GM12892 (cell line): ENCODE data around the gene SHISA7.

Experiments
- DNase-seq: peaks from one replicate; pipeline ENCODE4 v3.0.0; 2011; ENCODE audit not compliant: insufficient read length
- FAIRE-seq: peaks from 2 replicates; lab custom pipeline; 2011; peaks lifted over from hg19 to GRCh38; lab: Jason Lieb, UNC
- POLR2A ChIP-seq: IDR thresholded peaks from 2 replicates; pipeline ENCODE4 v1.6.1; 2011; ENCODE audit warnings: low read depth, low read length, control low read depth
- POLR2AphosphoS5 ChIP-seq: IDR thresholded peaks from 2 replicates; pipeline ENCODE4 v1.6.1; 2011; ENCODE audit warnings: low read depth, low read length, control low read depth
- TAF1 ChIP-seq: IDR thresholded peaks from 2 replicates; pipeline ENCODE4 v1.6.1; 2011; ENCODE audit warnings: low read depth, mild to moderate bottlenecking, control low read depth, low read length, borderline replicate concordance

Gene SHISA7

GRCh38 chr19:55398200-55398925 is 44.7 kb downstream of the SHISA7 start:
- FAIRE-seq (peak; percentile 88), DNase-seq (no peak)
- TF ChIP-seq TAF1 (no peak), POLR2A (no peak), POLR2AphosphoS5 (no peak)

- no peak for FAIRE-seq
- no peak for DNase-seq
- TF ChIP-seq TAF1 (no peak), POLR2AphosphoS5 (no peak), POLR2A (no peak)
Measured at GRCh38 chr19:55392820-55393761, 50.0 kb downstream of the SHISA7 start.

- DNase-seq (no peak), FAIRE-seq (no peak)
- no peak for TF ChIP-seq POLR2AphosphoS5
- 0 out of 2 replicates have a peak, but pooled peaks have one; percentile 1 for TF ChIP-seq POLR2A
Measured at GRCh38 chr19:55391702-55392615, 51.1 kb downstream of the SHISA7 start.

GRCh38 chr19:55391191-55391670 is 51.9 kb downstream of the SHISA7 start:
- no peak for TF ChIP-seq TAF1
- TF ChIP-seq POLR2AphosphoS5: peak; percentile 71
- TF ChIP-seq POLR2A: 0 out of 2 replicates have a peak, but pooled peaks have one; percentile 24
- DNase-seq (no peak), FAIRE-seq (no peak)

- no peak; the same call in 1 of the 2 replicates for TF ChIP-seq POLR2AphosphoS5
- peak; percentile 53 for TF ChIP-seq POLR2A
- no peak for FAIRE-seq
Measured at GRCh38 chr19:55390461-55390880, 52.6 kb downstream of the SHISA7 start.

GRCh38 chr19:55389386-55390317 is 53.4 kb downstream of the SHISA7 start:
- no peak for FAIRE-seq
- no peak for DNase-seq
- TF ChIP-seq POLR2AphosphoS5 (peak; percentile 55), POLR2A (no peak; the same call in none of the 2 replicates)

More at GRCh38 chr19:55390461-55390880, 52.6 kb downstream of the SHISA7 start:
- DNase-seq: no peak

- no peak for FAIRE-seq
- no peak for TF ChIP-seq POLR2AphosphoS5
- no peak for TF ChIP-seq TAF1
- TF ChIP-seq POLR2A: no peak
- DNase-seq: no peak
Measured at GRCh38 chr19:55387736-55388497, 55.2 kb downstream of the SHISA7 start.

- no peak for TF ChIP-seq TAF1
- TF ChIP-seq POLR2A: no peak
- no peak for TF ChIP-seq POLR2AphosphoS5
- FAIRE-seq (no peak), DNase-seq (no peak)
Measured at GRCh38 chr19:55386493-55386971, 56.6 kb downstream of the SHISA7 start.
